ENCODE data around the gene MRPS10.

MRPS10 gene

DNA sequence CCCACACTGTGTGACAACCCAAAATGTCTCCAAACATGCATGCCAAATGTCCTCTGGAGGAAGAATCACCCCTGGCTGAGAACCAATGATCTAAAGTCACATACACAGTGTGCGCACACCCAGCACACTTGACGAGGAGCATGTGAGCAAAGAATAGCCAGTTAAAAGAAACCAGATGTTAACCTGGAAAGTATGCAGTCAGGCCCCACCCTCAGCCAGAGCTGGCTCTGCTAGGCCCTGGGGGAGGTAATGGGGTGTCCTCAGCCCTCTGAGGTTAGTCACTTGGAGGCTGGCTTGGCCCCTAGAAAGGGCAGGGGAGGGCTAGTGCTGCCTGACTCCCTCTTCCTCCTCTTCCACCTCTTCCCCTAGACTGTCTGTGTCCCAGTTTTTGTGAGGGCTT, 59.6 kb downstream of the MRPS10 start:
- TF ChIP-seq, protein P1, sequence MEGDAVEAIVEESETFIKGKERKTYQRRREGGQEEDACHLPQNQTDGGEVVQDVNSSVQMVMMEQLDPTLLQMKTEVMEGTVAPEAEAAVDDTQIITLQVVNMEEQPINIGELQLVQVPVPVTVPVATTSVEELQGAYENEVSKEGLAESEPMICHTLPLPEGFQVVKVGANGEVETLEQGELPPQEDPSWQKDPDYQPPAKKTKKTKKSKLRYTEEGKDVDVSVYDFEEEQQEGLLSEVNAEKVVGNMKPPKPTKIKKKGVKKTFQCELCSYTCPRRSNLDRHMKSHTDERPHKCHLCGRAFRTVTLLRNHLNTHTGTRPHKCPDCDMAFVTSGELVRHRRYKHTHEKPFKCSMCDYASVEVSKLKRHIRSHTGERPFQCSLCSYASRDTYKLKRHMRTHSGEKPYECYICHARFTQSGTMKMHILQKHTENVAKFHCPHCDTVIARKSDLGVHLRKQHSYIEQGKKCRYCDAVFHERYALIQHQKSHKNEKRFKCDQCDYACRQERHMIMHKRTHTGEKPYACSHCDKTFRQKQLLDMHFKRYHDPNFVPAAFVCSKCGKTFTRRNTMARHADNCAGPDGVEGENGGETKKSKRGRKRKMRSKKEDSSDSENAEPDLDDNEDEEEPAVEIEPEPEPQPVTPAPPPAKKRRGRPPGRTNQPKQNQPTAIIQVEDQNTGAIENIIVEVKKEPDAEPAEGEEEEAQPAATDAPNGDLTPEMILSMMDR (IDR thresholded peaks at IDR 0.05; ENCODE audit: extremely low read depth, insufficient read depth, missing control alignments) = no peak
- in situ Hi-C loops (cut with MboI; ENCODE audit: low pct_unique_long_range_greater_than_20kb, low sequenced_read_pairs, unreplicated experiment) = no loop called here
- no peak for DNase-seq (ENCODE audit: low spot score)

All from GM13977 (cell line).